WTC11 (cell line): ENCODE measurements around the gene CGN. TPM values are rescaled to one million over a fixed set of nuclear protein-coding genes. Genes with fewer than 3 reads are reported as not detected.

Experiments
- ATAC-seq: fragments of 200-7000 bp; cut with Tn5 transposase; 2 replicates; pipeline ENCODE4 v1.10.0; 2021; ENCODE audit warnings: mild to moderate bottlenecking, moderate library complexity
- CTCF ChIA-PET: fragments of 300-600 bp; sonication (Branson Sonifier 250); formaldehyde crosslinking; loops from one replicate; lab custom pipeline; 2021; ENCODE audit warnings: antibody characterized with exemption; lab: Charles Lee
- POLR2A ChIA-PET: fragments of 350-600 bp; sonication (Branson Sonifier 250); formaldehyde crosslinking; loops from one replicate; lab custom pipeline; 2021; ENCODE audit warnings: antibody characterized with exemption; lab: Charles Lee
- DNase-seq: peaks from one replicate; pipeline ENCODE4 v3.0.0; 2021; ENCODE audit warnings: low spot score
- H3K27ac Mint-ChIP-seq: 2 replicates; pipeline ENCODE4 v1.8.0; 2021; ENCODE audit warnings: mixed read lengths
- H3K27me3 Mint-ChIP-seq: 2 replicates; pipeline ENCODE4 v1.8.0; 2021; ENCODE audit warnings: low read depth, mild to moderate bottlenecking, moderate library complexity, mixed read lengths
- H3K36me3 Mint-ChIP-seq: 2 replicates; pipeline ENCODE4 v1.8.0; 2021; ENCODE audit warnings: mixed read lengths
- H3K4me1 Mint-ChIP-seq: 2 replicates; pipeline ENCODE4 v1.8.0; 2022; ENCODE audit warnings: mixed read lengths
- H3K4me3 Mint-ChIP-seq: 2 replicates; pipeline ENCODE4 v1.8.0; 2021; ENCODE audit warnings: mild to moderate bottlenecking, moderate library complexity, mixed read lengths
- H3K9me3 Mint-ChIP-seq: 2 replicates; pipeline ENCODE4 v1.8.0; 2021; ENCODE audit warnings: mixed read lengths
- ESRRA ChIP-seq: sonication (generic); formaldehyde crosslinking; IDR thresholded peaks from 2 replicates; pipeline ENCODE4 v1.8.1; 2022; ENCODE audit warnings: mild to moderate bottlenecking, missing genetic modification reagents, borderline replicate concordance
- ETV6 ChIP-seq: sonication (generic); formaldehyde crosslinking; IDR thresholded peaks from 2 replicates; pipeline ENCODE4 v1.8.1; 2022; ENCODE audit warnings: mild to moderate bottlenecking, missing genetic modification reagents
- FOXP1 ChIP-seq: sonication (generic); formaldehyde crosslinking; IDR thresholded peaks from 2 replicates; pipeline ENCODE4 v1.8.0; 2022; ENCODE audit warnings: missing genetic modification reagents, mild to moderate bottlenecking, moderate library complexity, borderline replicate concordance
- IRF1 ChIP-seq: sonication (generic); formaldehyde crosslinking; IDR thresholded peaks from 2 replicates; pipeline ENCODE4 v1.8.0; 2023; ENCODE audit warnings: missing genetic modification reagents
- MAX ChIP-seq: sonication (generic); formaldehyde crosslinking; IDR thresholded peaks from 2 replicates; pipeline ENCODE4 v1.8.0; 2022; ENCODE audit warnings: mild to moderate bottlenecking, missing genetic modification reagents
- STAT6 ChIP-seq: sonication (generic); formaldehyde crosslinking; conservative IDR thresholded peaks from 2 replicates; pipeline ENCODE4 v1.8.1; 2023; ENCODE audit warnings: mild to moderate bottlenecking, low read depth, missing genetic modification reagents, moderate library complexity
- TCF7 ChIP-seq: sonication (generic); formaldehyde crosslinking; IDR thresholded peaks from 2 replicates; pipeline ENCODE4 v1.8.0; 2022; ENCODE audit warnings: mild to moderate bottlenecking, low read depth, missing genetic modification reagents, moderate library complexity
- USF2 ChIP-seq: sonication (generic); formaldehyde crosslinking; IDR thresholded peaks from 2 replicates; pipeline ENCODE4 v1.8.1; 2023; ENCODE audit warnings: mild to moderate bottlenecking, missing genetic modification reagents, moderate library complexity
- ZNF138 ChIP-seq: sonication (generic); formaldehyde crosslinking; conservative IDR thresholded peaks from 2 replicates; pipeline ENCODE4 v1.8.1; 2022; ENCODE audit warnings: mild to moderate bottlenecking, moderate library complexity, missing genetic modification reagents
- ZNF232 ChIP-seq: sonication (generic); formaldehyde crosslinking; IDR thresholded peaks from 2 replicates; pipeline ENCODE4 v1.8.0; 2022; ENCODE audit warnings: mild to moderate bottlenecking, missing genetic modification reagents
- ZNF281 ChIP-seq: sonication (generic); formaldehyde crosslinking; IDR thresholded peaks from 2 replicates; pipeline ENCODE4 v1.8.0; 2023; ENCODE audit warnings: mild to moderate bottlenecking, missing genetic modification reagents
- ZNF317 ChIP-seq: sonication (generic); formaldehyde crosslinking; IDR thresholded peaks from 2 replicates; pipeline ENCODE4 v1.8.1; 2023; ENCODE audit warnings: low read depth, mild to moderate bottlenecking, moderate library complexity, missing genetic modification reagents, borderline replicate concordance
- total RNA-seq: library from RNA; stranded (reverse); gene quantifications from 3 replicates; pipeline ENCODE4 v1.2.3, GENCODE V29; 2021
- TF ChIP-seq, protein P1 (sequence below): sonication (generic); formaldehyde crosslinking; IDR thresholded peaks from 2 replicates; pipeline ENCODE4 v1.8.0; 2022; ENCODE audit warnings: mild to moderate bottlenecking, missing genetic modification reagents
- TF ChIP-seq, protein P2 (sequence below): sonication (generic); formaldehyde crosslinking; IDR thresholded peaks from 2 replicates; pipeline ENCODE4 v1.8.1; 2022; ENCODE audit warnings: mild to moderate bottlenecking, moderate library complexity, missing genetic modification reagents

The CGN gene
- total RNA-seq, 1 experiment from 2014 or later: 68.7 TPM

GRCh38 chr1:151502859-151503780 lies 8.1 kb upstream of the CGN start:
- POLR2A ChIA-PET: no interaction called here
- CTCF ChIA-PET: interaction anchor here (0.6 to 1.8 kb wide), 3 partner anchors 18 to 403 kb away, joined by 4 to 7 read pairs (median 5); no protein-coding TSS in a partner anchor
- no peak for TF ChIP-seq FOXP1 (CRISPR knock-in tag)
- TF ChIP-seq ZNF138 (CRISPR knock-in tag): no peak
- no peak for TF ChIP-seq USF2 (CRISPR knock-in tag)
- TF ChIP-seq TCF7 (CRISPR knock-in tag): no peak
- TF ChIP-seq, protein P1, sequence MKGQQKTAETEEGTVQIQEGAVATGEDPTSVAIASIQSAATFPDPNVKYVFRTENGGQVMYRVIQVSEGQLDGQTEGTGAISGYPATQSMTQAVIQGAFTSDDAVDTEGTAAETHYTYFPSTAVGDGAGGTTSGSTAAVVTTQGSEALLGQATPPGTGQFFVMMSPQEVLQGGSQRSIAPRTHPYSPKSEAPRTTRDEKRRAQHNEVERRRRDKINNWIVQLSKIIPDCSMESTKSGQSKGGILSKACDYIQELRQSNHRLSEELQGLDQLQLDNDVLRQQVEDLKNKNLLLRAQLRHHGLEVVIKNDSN: no peak
- TF ChIP-seq ZNF281 (CRISPR knock-in tag): no peak
- no peak for TF ChIP-seq IRF1 (CRISPR knock-in tag)
- no peak for TF ChIP-seq ZNF232 (CRISPR knock-in tag)
- no peak for TF ChIP-seq MAX (CRISPR knock-in tag)
- TF ChIP-seq ZNF317 (CRISPR knock-in tag): no peak
- TF ChIP-seq, protein P2, sequence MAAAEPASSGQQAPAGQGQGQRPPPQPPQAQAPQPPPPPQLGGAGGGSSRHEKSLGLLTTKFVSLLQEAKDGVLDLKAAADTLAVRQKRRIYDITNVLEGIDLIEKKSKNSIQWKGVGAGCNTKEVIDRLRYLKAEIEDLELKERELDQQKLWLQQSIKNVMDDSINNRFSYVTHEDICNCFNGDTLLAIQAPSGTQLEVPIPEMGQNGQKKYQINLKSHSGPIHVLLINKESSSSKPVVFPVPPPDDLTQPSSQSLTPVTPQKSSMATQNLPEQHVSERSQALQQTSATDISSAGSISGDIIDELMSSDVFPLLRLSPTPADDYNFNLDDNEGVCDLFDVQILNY: no peak
- TF ChIP-seq ETV6 (CRISPR knock-in tag): no peak
- TF ChIP-seq STAT6 (CRISPR knock-in tag): no peak
- TF ChIP-seq ESRRA: no peak
- DNase-seq: no peak
- no peaks in the 10 kb centered on the region for H3K36me3 Mint-ChIP-seq
- H3K27ac Mint-ChIP-seq: peak overlapping the region; percentile 69
- H3K9me3 Mint-ChIP-seq: no peaks in the 10 kb centered on the region
- no peak for ATAC-seq
- H3K27me3 Mint-ChIP-seq: no peaks in the 10 kb centered on the region
- H3K4me1 Mint-ChIP-seq: no peaks in the 10 kb centered on the region
- H3K4me3 Mint-ChIP-seq: no peak overlapping the region
